GM19455 (cell line): ENCODE results near the gene CD58.

ENCODE experiments used
- ATAC-seq: cut with Tn5 transposase; IDR thresholded peaks from one replicate; pipeline ENCODE4 v1.9.1; 2021; ENCODE audit not compliant: unreplicated experiment

CD58 gene

GRCh38 chr1:116494353-116494692 lies 76.5 kb downstream of the CD58 start:
- ATAC-seq, result no peak

GRCh38 chr1:116493484-116494352 lies 77.1 kb downstream of the CD58 start:
- ATAC-seq, result no peak

GRCh38 chr1:116493036-116493435 lies 77.8 kb downstream of the CD58 start:
- no peak for ATAC-seq

- no peak for ATAC-seq
These were observed 78.4 kb downstream of the CD58 start for GRCh38 chr1:116492358-116492811.

GRCh38 chr1:116491700-116492357 lies 79.0 kb downstream of the CD58 start:
- no peak for ATAC-seq

GRCh38 chr1:116490588-116490987 lies 80.2 kb downstream of the CD58 start:
- ATAC-seq, result no peak

GRCh38 chr1:116489231-116489697 lies 81.6 kb downstream of the CD58 start:
- no peak for ATAC-seq

- ATAC-seq, result no peak
These were observed 82.8 kb downstream of the CD58 start for GRCh38 chr1:116488071-116488470.

GRCh38 chr1:116487583-116487982 lies 83.2 kb downstream of the CD58 start:
- ATAC-seq, result no peak

GRCh38 chr1:116487031-116487430 lies 83.8 kb downstream of the CD58 start:
- ATAC-seq, result no peak

GRCh38 chr1:116486424-116486823 lies 84.4 kb downstream of the CD58 start:
- no peak for ATAC-seq

- no peak for ATAC-seq
These were observed 84.8 kb downstream of the CD58 start for GRCh38 chr1:116485976-116486375.

GRCh38 chr1:116485071-116485735 lies 85.6 kb downstream of the CD58 start:
- ATAC-seq, result peak; percentile 74

GRCh38 chr1:116483481-116484309 lies 87.1 kb downstream of the CD58 start:
- ATAC-seq, result no peak

GRCh38 chr1:116482490-116482889 lies 88.3 kb downstream of the CD58 start:
- no peak for ATAC-seq

GRCh38 chr1:116481934-116482333 lies 88.9 kb downstream of the CD58 start:
- no peak for ATAC-seq

GRCh38 chr1:116478621-116479020 lies 92.2 kb downstream of the CD58 start:
- no peak for ATAC-seq

- no peak for ATAC-seq
These were observed 93.4 kb downstream of the CD58 start for GRCh38 chr1:116477429-116477828.

- ATAC-seq, result no peak
These were observed 94.5 kb downstream of the CD58 start for GRCh38 chr1:116476321-116476720.

- no peak for ATAC-seq
These were observed 95.0 kb downstream of the CD58 start for GRCh38 chr1:116475850-116476218.
